HEK293 (cell line): Measurements from ENCODE around the gene MYORG.

Source experiments
- EGR2 ChIP-seq: fragments of 450-650 bp; formaldehyde crosslinking; IDR thresholded peaks from 2 replicates; pipeline ENCODE4 v1.5.1; 2016; ENCODE audit warnings: low read depth, missing biosample characterization, missing genetic modification characterization
- GLI4 ChIP-seq: fragments of 450-650 bp; formaldehyde crosslinking; IDR thresholded peaks from 2 replicates; pipeline ENCODE4 v1.5.1; 2016; ENCODE audit warnings: missing biosample characterization, missing genetic modification characterization
- HOXA7 ChIP-seq: sonication (generic); formaldehyde crosslinking; IDR thresholded peaks from 2 replicates; pipeline ENCODE4 v1.8.1; 2022; ENCODE audit warnings: missing genetic modification reagents, borderline replicate concordance
- IKZF3 ChIP-seq: fragments of 450-650 bp; IDR thresholded peaks from 2 replicates; pipeline ENCODE4 v1.5.0; 2018; ENCODE audit warnings: missing biosample characterization, mild to moderate bottlenecking, missing genetic modification characterization, moderate library complexity
- INSM2 ChIP-seq: fragments of 450-650 bp; formaldehyde crosslinking; IDR thresholded peaks from 2 replicates; pipeline ENCODE4 v1.5.1; 2016; ENCODE audit warnings: missing biosample characterization, missing genetic modification characterization
- KLF1 ChIP-seq: fragments of 450-650 bp; formaldehyde crosslinking; IDR thresholded peaks from 2 replicates; pipeline ENCODE4 v1.5.1; 2016; ENCODE audit warnings: missing biosample characterization, missing genetic modification characterization
- MZF1 ChIP-seq: fragments of 450-650 bp; formaldehyde crosslinking; IDR thresholded peaks from 2 replicates; pipeline ENCODE4 v1.5.1; 2017; ENCODE audit warnings: missing biosample characterization, missing genetic modification characterization, borderline replicate concordance
- OVOL3 ChIP-seq: fragments of 450-650 bp; formaldehyde crosslinking; IDR thresholded peaks from 2 replicates; pipeline ENCODE4 v1.5.1; 2016; ENCODE audit warnings: missing biosample characterization, missing genetic modification characterization
- PBX3 ChIP-seq: sonication (generic); formaldehyde crosslinking; IDR thresholded peaks from 2 replicates; pipeline ENCODE4 v1.8.1; 2022; ENCODE audit warnings: mild to moderate bottlenecking, moderate library complexity, missing genetic modification reagents
- REPIN1 ChIP-seq: fragments of 450-650 bp; formaldehyde crosslinking; IDR thresholded peaks from 2 replicates; pipeline ENCODE4 v1.5.1; 2017; ENCODE audit warnings: missing biosample characterization, missing genetic modification characterization, low read depth
- SP2 ChIP-seq: fragments of 450-650 bp; formaldehyde crosslinking; IDR thresholded peaks from 2 replicates; pipeline ENCODE4 v1.5.1; 2016; ENCODE audit warnings: missing biosample characterization, missing genetic modification characterization
- ZFP3 ChIP-seq: fragments of 450-650 bp; formaldehyde crosslinking; IDR thresholded peaks from 2 replicates; pipeline ENCODE4 v1.5.1; 2016; ENCODE audit warnings: low read depth, missing biosample characterization, missing genetic modification characterization
- ZNF112 ChIP-seq: fragments of 450-650 bp; formaldehyde crosslinking; IDR thresholded peaks from 2 replicates; pipeline ENCODE4 v1.5.0; 2017; ENCODE audit warnings: missing biosample characterization, missing genetic modification characterization
- ZNF121 ChIP-seq: fragments of 450-650 bp; formaldehyde crosslinking; IDR thresholded peaks from 2 replicates; pipeline ENCODE4 v1.5.1; 2016; ENCODE audit warnings: missing biosample characterization, missing genetic modification characterization
- ZNF133 ChIP-seq: fragments of 450-650 bp; formaldehyde crosslinking; IDR thresholded peaks from 2 replicates; pipeline ENCODE4 v1.5.1; 2016; ENCODE audit warnings: missing biosample characterization, missing genetic modification characterization
- ZNF148 ChIP-seq: fragments of 450-650 bp; formaldehyde crosslinking; IDR thresholded peaks from 2 replicates; pipeline ENCODE4 v1.5.0; 2017; ENCODE audit warnings: missing biosample characterization, missing genetic modification characterization, borderline replicate concordance
- ZNF157 ChIP-seq: fragments of 450-650 bp; formaldehyde crosslinking; IDR thresholded peaks from 2 replicates; pipeline ENCODE4 v1.5.1; 2016; ENCODE audit warnings: missing biosample characterization, missing genetic modification characterization
- ZNF175 ChIP-seq: fragments of 450-650 bp; formaldehyde crosslinking; IDR thresholded peaks from 2 replicates; pipeline ENCODE4 v1.5.1; 2016; ENCODE audit warnings: missing biosample characterization, missing genetic modification characterization
- ZNF18 ChIP-seq: fragments of 450-650 bp; formaldehyde crosslinking; IDR thresholded peaks from 2 replicates; pipeline ENCODE4 v1.5.1; 2016; ENCODE audit warnings: missing biosample characterization, missing genetic modification characterization
- ZNF248 ChIP-seq: fragments of 450-650 bp; formaldehyde crosslinking; IDR thresholded peaks from 2 replicates; pipeline ENCODE4 v1.5.1; 2017; ENCODE audit warnings: missing biosample characterization, missing genetic modification characterization
- ZNF266 ChIP-seq: fragments of 450-650 bp; formaldehyde crosslinking; IDR thresholded peaks from 2 replicates; pipeline ENCODE4 v1.5.1; 2016; ENCODE audit warnings: missing biosample characterization, missing genetic modification characterization, low read depth
- ZNF354C ChIP-seq: fragments of 450-650 bp; formaldehyde crosslinking; IDR thresholded peaks from 2 replicates; pipeline ENCODE4 v1.5.1; 2016; ENCODE audit warnings: missing biosample characterization, missing genetic modification characterization, low read depth, borderline replicate concordance
- ZNF366 ChIP-seq: fragments of 450-650 bp; formaldehyde crosslinking; conservative IDR thresholded peaks from 2 replicates; pipeline ENCODE4 v1.5.1; 2016; ENCODE audit warnings: missing biosample characterization, missing genetic modification characterization
- ZNF398 ChIP-seq: fragments of 450-650 bp; formaldehyde crosslinking; IDR thresholded peaks from 2 replicates; pipeline ENCODE4 v1.5.1; 2017; ENCODE audit warnings: missing biosample characterization, missing genetic modification characterization
- ZNF473 ChIP-seq: fragments of 450-650 bp; formaldehyde crosslinking; IDR thresholded peaks from 2 replicates; pipeline ENCODE4 v1.5.1; 2017; ENCODE audit warnings: missing biosample characterization, missing genetic modification characterization
- ZNF529 ChIP-seq: fragments of 450-650 bp; formaldehyde crosslinking; IDR thresholded peaks from 2 replicates; pipeline ENCODE4 v1.5.1; 2017; ENCODE audit warnings: missing genetic modification characterization, missing biosample characterization; ENCODE audit not compliant: insufficient replicate concordance
- ZNF580 ChIP-seq: fragments of 450-650 bp; formaldehyde crosslinking; IDR thresholded peaks from 2 replicates; pipeline ENCODE4 v1.5.1; 2016; ENCODE audit warnings: missing biosample characterization, missing genetic modification characterization
- ZNF624 ChIP-seq: fragments of 450-650 bp; formaldehyde crosslinking; IDR thresholded peaks from 2 replicates; pipeline ENCODE4 v1.5.1; 2017; ENCODE audit warnings: missing biosample characterization, missing genetic modification characterization
- ZNF692 ChIP-seq: fragments of 450-650 bp; formaldehyde crosslinking; IDR thresholded peaks from 2 replicates; pipeline ENCODE4 v1.5.1; 2016; ENCODE audit warnings: missing biosample characterization, missing genetic modification characterization
- ZNF837 ChIP-seq: fragments of 450-650 bp; formaldehyde crosslinking; IDR thresholded peaks from 2 replicates; pipeline ENCODE4 v1.5.1; 2016; ENCODE audit warnings: missing biosample characterization, missing genetic modification characterization

The MYORG gene

GRCh38 chr9:34328987-34329832 is 47.5 kb downstream of the MYORG start, which contains the start of the genes KIF24 and NUDT2 (continued):
- TF ChIP-seq ZNF148, result no peak
- TF ChIP-seq IKZF3 (tag by site-specific recombination), result no peak
- no peak for TF ChIP-seq ZNF529 (tag by site-specific recombination)
- no peak for TF ChIP-seq ZNF248 (tag by site-specific recombination)
- TF ChIP-seq ZNF18 (tag by site-specific recombination), result no peak
- TF ChIP-seq ZNF354C (tag by site-specific recombination), result no peak
- peak; percentile 81 for TF ChIP-seq ZNF692 (tag by site-specific recombination)
- no peak for TF ChIP-seq KLF1 (tag by site-specific recombination)
- no peak for TF ChIP-seq ZNF266
- no peak for TF ChIP-seq ZNF366 (tag by site-specific recombination)
- TF ChIP-seq ZNF580 (tag by site-specific recombination), result no peak
- no peak for TF ChIP-seq MZF1 (tag by site-specific recombination)
- peak; percentile 70 for TF ChIP-seq EGR2 (tag by site-specific recombination)
- no peak for TF ChIP-seq ZNF175
- no peak for TF ChIP-seq ZNF398 (tag by site-specific recombination)
- TF ChIP-seq OVOL3 (tag by site-specific recombination), result 0 out of 2 replicates have a peak, but pooled peaks have one; percentile 48
- TF ChIP-seq HOXA7 (CRISPR knock-in tag), result no peak
- TF ChIP-seq ZNF473 (tag by site-specific recombination), result no peak
- no peak for TF ChIP-seq GLI4
- no peak for TF ChIP-seq REPIN1
- no peak for TF ChIP-seq ZNF157 (tag by site-specific recombination)
- no peak for TF ChIP-seq ZFP3
- no peak for TF ChIP-seq PBX3 (CRISPR knock-in tag)
- TF ChIP-seq ZNF121 (tag by site-specific recombination), result no peak
- TF ChIP-seq INSM2 (tag by site-specific recombination), result peak; percentile 81; the same call in 1 of the 2 replicates
- TF ChIP-seq SP2 (tag by site-specific recombination), result peak; percentile 95
- TF ChIP-seq ZNF133, result no peak
- no peak for TF ChIP-seq ZNF112 (tag by site-specific recombination)
- no peak for TF ChIP-seq ZNF624 (tag by site-specific recombination)
- no peak for TF ChIP-seq ZNF837 (tag by site-specific recombination)
